ENCODE results near the gene MAL.

MAL gene

GRCh38 chr2:95017071-95017501 lies 8.4 kb upstream of the MAL start:
- no peak overlapping the region for H2AFZ ChIP-seq (ENCODE audit: low read length, unreplicated experiment)
- H3K36me3 ChIP-seq (ENCODE audit: insufficient read depth, low read length), result no peaks in the 10 kb centered on the region
- H3K27me3 ChIP-seq (ENCODE audit: insufficient read depth, low read length), result peaks cover 58% of the 10 kb centered on the region
- no peaks in the 10 kb centered on the region for H3K79me2 ChIP-seq (ENCODE audit: control insufficient read depth, insufficient read depth, low read length, unreplicated experiment)
- H3K27ac ChIP-seq (ENCODE audit: low read depth, low read length), result no peak overlapping the region
- no peaks in the 10 kb centered on the region for H3K4me1 ChIP-seq (ENCODE audit: control insufficient read depth, insufficient read depth, low read length, unreplicated experiment)
- no peak overlapping the region for H3K4me3 ChIP-seq (ENCODE audit: low read depth, low read length)

- Histone ChIP-seq H3K4me1 (ENCODE audit: control insufficient read depth, insufficient read depth, low read length, unreplicated experiment) (no peaks in the 10 kb centered on the region), H2AFZ (ENCODE audit: low read length, unreplicated experiment) (no peak overlapping the region), H3K79me2 (ENCODE audit: control insufficient read depth, insufficient read depth, low read length, unreplicated experiment) (no peaks in the 10 kb centered on the region), H3K4me3 (ENCODE audit: low read depth, low read length) (no peak overlapping the region), H3K27ac (ENCODE audit: low read depth, low read length) (no peak overlapping the region), H3K36me3 (ENCODE audit: insufficient read depth, low read length) (no peaks in the 10 kb centered on the region), H3K27me3 (ENCODE audit: insufficient read depth, low read length) (peaks cover 63% of the 10 kb centered on the region)
Measured at GRCh38 chr2:95017836-95018235, 7.7 kb upstream of the MAL start.

- no peak overlapping the region for H3K4me3 ChIP-seq (ENCODE audit: low read depth, low read length)
- H3K4me1 ChIP-seq (ENCODE audit: control insufficient read depth, insufficient read depth, low read length, unreplicated experiment), result no peaks in the 10 kb centered on the region
- H3K36me3 ChIP-seq (ENCODE audit: insufficient read depth, low read length), result no peaks in the 10 kb centered on the region
- H3K27ac ChIP-seq (ENCODE audit: low read depth, low read length), result no peak overlapping the region
- no peaks in the 10 kb centered on the region for H3K79me2 ChIP-seq (ENCODE audit: control insufficient read depth, insufficient read depth, low read length, unreplicated experiment)
- peaks cover 68% of the 10 kb centered on the region for H3K27me3 ChIP-seq (ENCODE audit: insufficient read depth, low read length)
- H2AFZ ChIP-seq (ENCODE audit: low read length, unreplicated experiment), result no peak overlapping the region
Measured at GRCh38 chr2:95018301-95018700, 7.2 kb upstream of the MAL start.

GRCh38 chr2:95018861-95019550 lies 6.5 kb upstream of the MAL start:
- Histone ChIP-seq H3K79me2 (ENCODE audit: control insufficient read depth, insufficient read depth, low read length, unreplicated experiment) (no peaks in the 10 kb centered on the region), H3K4me1 (ENCODE audit: control insufficient read depth, insufficient read depth, low read length, unreplicated experiment) (no peaks in the 10 kb centered on the region), H3K27me3 (ENCODE audit: insufficient read depth, low read length) (peaks cover 75% of the 10 kb centered on the region), H3K36me3 (ENCODE audit: insufficient read depth, low read length) (no peaks in the 10 kb centered on the region), H3K4me3 (ENCODE audit: low read depth, low read length) (no peak overlapping the region), H2AFZ (ENCODE audit: low read length, unreplicated experiment) (no peak overlapping the region), H3K27ac (ENCODE audit: low read depth, low read length) (no peak overlapping the region)

- H2AFZ ChIP-seq (ENCODE audit: low read length, unreplicated experiment), result no peak overlapping the region
- H3K27me3 ChIP-seq (ENCODE audit: insufficient read depth, low read length), result peaks cover 80% of the 10 kb centered on the region
- H3K4me1 ChIP-seq (ENCODE audit: control insufficient read depth, insufficient read depth, low read length, unreplicated experiment), result no peaks in the 10 kb centered on the region
- H3K27ac ChIP-seq (ENCODE audit: low read depth, low read length), result no peak overlapping the region
- no peaks in the 10 kb centered on the region for H3K79me2 ChIP-seq (ENCODE audit: control insufficient read depth, insufficient read depth, low read length, unreplicated experiment)
- H3K36me3 ChIP-seq (ENCODE audit: insufficient read depth, low read length), result no peaks in the 10 kb centered on the region
- H3K4me3 ChIP-seq (ENCODE audit: low read depth, low read length), result no peak overlapping the region
Measured at GRCh38 chr2:95019572-95019971, 5.9 kb upstream of the MAL start.

- H3K4me1 ChIP-seq (ENCODE audit: control insufficient read depth, insufficient read depth, low read length, unreplicated experiment), result peaks cover 7% of the 10 kb centered on the region
- H3K27me3 ChIP-seq (ENCODE audit: insufficient read depth, low read length), result peaks cover 83% of the 10 kb centered on the region
- H3K27ac ChIP-seq (ENCODE audit: low read depth, low read length), result no peak overlapping the region
- no peak overlapping the region for H2AFZ ChIP-seq (ENCODE audit: low read length, unreplicated experiment)
- no peaks in the 10 kb centered on the region for H3K36me3 ChIP-seq (ENCODE audit: insufficient read depth, low read length)
- no peaks in the 10 kb centered on the region for H3K79me2 ChIP-seq (ENCODE audit: control insufficient read depth, insufficient read depth, low read length, unreplicated experiment)
- H3K4me3 ChIP-seq (ENCODE audit: low read depth, low read length), result no peak overlapping the region
Measured at GRCh38 chr2:95020275-95021022, 5.1 kb upstream of the MAL start.

GRCh38 chr2:95021023-95021416 lies 4.5 kb upstream of the MAL start:
- Histone ChIP-seq H3K27ac (ENCODE audit: low read depth, low read length) (no peak overlapping the region), H3K27me3 (ENCODE audit: insufficient read depth, low read length) (peaks cover 85% of the 10 kb centered on the region), H2AFZ (ENCODE audit: low read length, unreplicated experiment) (no peak overlapping the region), H3K36me3 (ENCODE audit: insufficient read depth, low read length) (no peaks in the 10 kb centered on the region), H3K4me3 (ENCODE audit: low read depth, low read length) (no peak overlapping the region), H3K79me2 (ENCODE audit: control insufficient read depth, insufficient read depth, low read length, unreplicated experiment) (no peaks in the 10 kb centered on the region), H3K4me1 (ENCODE audit: control insufficient read depth, insufficient read depth, low read length, unreplicated experiment) (peaks cover 7% of the 10 kb centered on the region)

- Histone ChIP-seq H3K79me2 (ENCODE audit: control insufficient read depth, insufficient read depth, low read length, unreplicated experiment) (no peaks in the 10 kb centered on the region), H3K36me3 (ENCODE audit: insufficient read depth, low read length) (no peaks in the 10 kb centered on the region), H2AFZ (ENCODE audit: low read length, unreplicated experiment) (no peak overlapping the region), H3K4me3 (ENCODE audit: low read depth, low read length) (no peak overlapping the region), H3K27ac (ENCODE audit: low read depth, low read length) (no peak overlapping the region), H3K27me3 (ENCODE audit: insufficient read depth, low read length) (peaks cover 91% of the 10 kb centered on the region), H3K4me1 (ENCODE audit: control insufficient read depth, insufficient read depth, low read length, unreplicated experiment) (peaks cover 7% of the 10 kb centered on the region)
Measured at GRCh38 chr2:95021847-95022246, 3.7 kb upstream of the MAL start.

- H3K4me1 ChIP-seq (ENCODE audit: control insufficient read depth, insufficient read depth, low read length, unreplicated experiment), result peaks cover 7% of the 10 kb centered on the region
- no peaks in the 10 kb centered on the region for H3K79me2 ChIP-seq (ENCODE audit: control insufficient read depth, insufficient read depth, low read length, unreplicated experiment)
- H3K27me3 ChIP-seq (ENCODE audit: insufficient read depth, low read length), result peaks cover 91% of the 10 kb centered on the region
- no peaks in the 10 kb centered on the region for H3K36me3 ChIP-seq (ENCODE audit: insufficient read depth, low read length)
- H3K4me3 ChIP-seq (ENCODE audit: low read depth, low read length), result no peak overlapping the region
- no peak overlapping the region for H3K27ac ChIP-seq (ENCODE audit: low read depth, low read length)
- no peak overlapping the region for H2AFZ ChIP-seq (ENCODE audit: low read length, unreplicated experiment)
Measured at GRCh38 chr2:95022309-95023221, 2.9 kb upstream of the MAL start.

- no peak overlapping the region for H3K4me3 ChIP-seq (ENCODE audit: low read depth, low read length)
- no peak overlapping the region for H2AFZ ChIP-seq (ENCODE audit: low read length, unreplicated experiment)
- H3K27me3 ChIP-seq (ENCODE audit: insufficient read depth, low read length), result peaks cover 90% of the 10 kb centered on the region
Measured at GRCh38 chr2:95023222-95023597, 2.3 kb upstream of the MAL start.

More at GRCh38 chr2:95023222-95023597, 2.3 kb upstream of the MAL start:
- Histone ChIP-seq H3K79me2 (ENCODE audit: control insufficient read depth, insufficient read depth, low read length, unreplicated experiment) (no peaks in the 10 kb centered on the region), H3K27ac (ENCODE audit: low read depth, low read length) (no peak overlapping the region), H3K4me1 (ENCODE audit: control insufficient read depth, insufficient read depth, low read length, unreplicated experiment) (peaks cover 7% of the 10 kb centered on the region), H3K36me3 (ENCODE audit: insufficient read depth, low read length) (no peaks in the 10 kb centered on the region)

Data from ACC112 (cell line).